Activated CD4-positive, alpha-beta T cell treated with anti-CD3 and anti-CD28 coated beads for 48 hours (primary cell): ENCODE measurements around the gene WWTR1.

ENCODE experiments used
- DNase-seq: peaks from one replicate; pipeline ENCODE4 v3.0.0-alpha.2; 2020

WWTR1 gene

GRCh38 chr3:149560001-149560400, 97.8 kb downstream of the WWTR1 start:
- no peak for DNase-seq

GRCh38 chr3:149559525-149559924, 98.3 kb downstream of the WWTR1 start:
- DNase-seq = no peak

GRCh38 chr3:149555927-149556326, 101.9 kb downstream of the WWTR1 start:
- DNase-seq = no peak

- DNase-seq = no peak
Measured at GRCh38 chr3:149554826-149555225, 103.0 kb downstream of the WWTR1 start.

GRCh38 chr3:149553781-149554451, 103.9 kb downstream of the WWTR1 start:
- no peak for DNase-seq

GRCh38 chr3:149552700-149553099, 105.1 kb downstream of the WWTR1 start:
- DNase-seq = no peak

- no peak for DNase-seq
Measured at GRCh38 chr3:149551500-149551899, 106.3 kb downstream of the WWTR1 start.

GRCh38 chr3:149548669-149549065, 109.2 kb downstream of the WWTR1 start:
- no peak for DNase-seq

- no peak for DNase-seq
Measured at GRCh38 chr3:149547954-149548668, 109.7 kb downstream of the WWTR1 start.

- no peak for DNase-seq
Measured at GRCh38 chr3:149547413-149547812, 110.4 kb downstream of the WWTR1 start.

- DNase-seq = no peak
Measured at GRCh38 chr3:149545049-149545448, 112.8 kb downstream of the WWTR1 start.

- DNase-seq = no peak
Measured at GRCh38 chr3:149542375-149543312, 115.2 kb downstream of the WWTR1 start.

GRCh38 chr3:149541091-149541491, 116.7 kb downstream of the WWTR1 start:
- no peak for DNase-seq

GRCh38 chr3:149538371-149538770, 119.5 kb downstream of the WWTR1 start:
- DNase-seq = no peak

GRCh38 chr3:149536429-149536828, 121.4 kb downstream of the WWTR1 start:
- DNase-seq = no peak

GRCh38 chr3:149535333-149535685, 122.5 kb downstream of the WWTR1 start:
- DNase-seq = no peak

- no peak for DNase-seq
Measured at GRCh38 chr3:149534671-149535332, 123.0 kb downstream of the WWTR1 start.

GRCh38 chr3:149534082-149534481, 123.7 kb downstream of the WWTR1 start:
- no peak for DNase-seq

GRCh38 chr3:149532489-149533180, 125.2 kb downstream of the WWTR1 start:
- DNase-seq = no peak

GRCh38 chr3:149529099-149529498, 128.7 kb downstream of the WWTR1 start:
- no peak for DNase-seq

GRCh38 chr3:149528340-149528650, 129.5 kb downstream of the WWTR1 start:
- DNase-seq = no peak

- no peak for DNase-seq
Measured at GRCh38 chr3:149527531-149528339, 130.1 kb downstream of the WWTR1 start.
